WTC11 (cell line): ENCODE measurements around the gene ABAT. TPM values are rescaled to one million over a fixed set of nuclear protein-coding genes. Genes with fewer than 3 reads are reported as not detected.

Source experiments
- ATAC-seq: fragments of 200-7000 bp; cut with Tn5 transposase; 2 replicates; pipeline ENCODE4 v1.10.0; 2021; ENCODE audit warnings: mild to moderate bottlenecking, moderate library complexity
- CTCF ChIA-PET: fragments of 300-600 bp; sonication (Branson Sonifier 250); formaldehyde crosslinking; loops from one replicate; lab custom pipeline; 2021; ENCODE audit warnings: antibody characterized with exemption; lab: Charles Lee
- POLR2A ChIA-PET: fragments of 350-600 bp; sonication (Branson Sonifier 250); formaldehyde crosslinking; loops from one replicate; lab custom pipeline; 2021; ENCODE audit warnings: antibody characterized with exemption; lab: Charles Lee
- DNase-seq: peaks from one replicate; pipeline ENCODE4 v3.0.0; 2021; ENCODE audit warnings: low spot score
- H3K27ac Mint-ChIP-seq: 2 replicates; pipeline ENCODE4 v1.8.0; 2021; ENCODE audit warnings: mixed read lengths
- H3K27me3 Mint-ChIP-seq: 2 replicates; pipeline ENCODE4 v1.8.0; 2021; ENCODE audit warnings: low read depth, mild to moderate bottlenecking, moderate library complexity, mixed read lengths
- H3K36me3 Mint-ChIP-seq: 2 replicates; pipeline ENCODE4 v1.8.0; 2021; ENCODE audit warnings: mixed read lengths
- H3K4me1 Mint-ChIP-seq: 2 replicates; pipeline ENCODE4 v1.8.0; 2022; ENCODE audit warnings: mixed read lengths
- H3K4me3 Mint-ChIP-seq: 2 replicates; pipeline ENCODE4 v1.8.0; 2021; ENCODE audit warnings: mild to moderate bottlenecking, moderate library complexity, mixed read lengths
- H3K9me3 Mint-ChIP-seq: 2 replicates; pipeline ENCODE4 v1.8.0; 2021; ENCODE audit warnings: mixed read lengths
- CREM ChIP-seq: sonication (generic); formaldehyde crosslinking; IDR thresholded peaks from 2 replicates; pipeline ENCODE4 v1.8.1; 2022; ENCODE audit warnings: mild to moderate bottlenecking, missing genetic modification reagents, moderate library complexity
- ETV6 ChIP-seq: sonication (generic); formaldehyde crosslinking; IDR thresholded peaks from 2 replicates; pipeline ENCODE4 v1.8.1; 2022; ENCODE audit warnings: mild to moderate bottlenecking, missing genetic modification reagents
- GTF2I ChIP-seq: fragments of 250-450 bp; sonication (Bioruptor Pico); conservative IDR thresholded peaks from 2 replicates; pipeline ENCODE4 v1.4.0; 2021; ENCODE audit warnings: mild to moderate bottlenecking
- KAT7 ChIP-seq: sonication (generic); formaldehyde crosslinking; IDR thresholded peaks from 2 replicates; pipeline ENCODE4 v1.8.1; 2023; ENCODE audit warnings: missing genetic modification reagents, mild to moderate bottlenecking, borderline replicate concordance
- MYBL2 ChIP-seq: sonication (generic); formaldehyde crosslinking; IDR thresholded peaks from 2 replicates; pipeline ENCODE4 v1.8.1; 2023; ENCODE audit warnings: mild to moderate bottlenecking, moderate library complexity, missing genetic modification reagents
- NR1H2 ChIP-seq: sonication (generic); formaldehyde crosslinking; IDR thresholded peaks from 2 replicates; pipeline ENCODE4 v1.9.0; 2021; ENCODE audit warnings: mild to moderate bottlenecking, moderate library complexity, missing genetic modification reagents
- PRRX2 ChIP-seq: fragments of 250-450 bp; sonication (Bioruptor Pico); IDR thresholded peaks from 2 replicates; pipeline ENCODE4 v1.8.0; 2021; ENCODE audit warnings: mild to moderate bottlenecking
- RORB ChIP-seq: fragments of 250-450 bp; sonication (Bioruptor Pico); IDR thresholded peaks from 2 replicates; pipeline ENCODE4 v1.9.0; 2021; ENCODE audit warnings: mild to moderate bottlenecking
- TEAD1 ChIP-seq: sonication (generic); formaldehyde crosslinking; IDR thresholded peaks from 2 replicates; pipeline ENCODE4 v1.8.0; 2022; ENCODE audit warnings: mild to moderate bottlenecking, missing genetic modification reagents
- ZNF416 ChIP-seq: fragments of 250-450 bp; sonication (Bioruptor Pico); IDR thresholded peaks from 2 replicates; pipeline ENCODE4 v1.9.0; 2021; ENCODE audit warnings: mild to moderate bottlenecking, inconsistent platforms
- total RNA-seq: library from RNA; stranded (reverse); gene quantifications from 3 replicates; pipeline ENCODE4 v1.2.3, GENCODE V29; 2021
- TF ChIP-seq, protein P1 (sequence below): sonication (generic); formaldehyde crosslinking; conservative IDR thresholded peaks from 2 replicates; pipeline ENCODE4 v1.8.1; 2023; ENCODE audit warnings: mild to moderate bottlenecking, low read depth, missing genetic modification reagents, moderate library complexity
- TF ChIP-seq, protein P2 (sequence below): sonication (generic); formaldehyde crosslinking; IDR thresholded peaks from 2 replicates; pipeline ENCODE4 v1.8.0; 2022; ENCODE audit warnings: mild to moderate bottlenecking, missing genetic modification reagents
- TF ChIP-seq, protein P3 (sequence below): fragments of 250-450 bp; sonication (Bioruptor Pico); IDR thresholded peaks from 2 replicates; pipeline ENCODE4 v1.8.0; 2021; ENCODE audit warnings: mild to moderate bottlenecking
- TF ChIP-seq, protein P4 (sequence below): sonication (generic); formaldehyde crosslinking; conservative IDR thresholded peaks from 2 replicates; pipeline ENCODE4 v1.8.1; 2022; ENCODE audit warnings: mild to moderate bottlenecking, missing genetic modification reagents
- TF ChIP-seq, protein P5 (sequence below): sonication (generic); formaldehyde crosslinking; IDR thresholded peaks from 2 replicates; pipeline ENCODE4 v1.8.1; 2023; ENCODE audit warnings: mild to moderate bottlenecking, missing genetic modification reagents, borderline replicate concordance
- TF ChIP-seq, protein P6 (sequence below): sonication (generic); formaldehyde crosslinking; IDR thresholded peaks from 2 replicates; pipeline ENCODE4 v1.8.0; 2022; ENCODE audit warnings: missing genetic modification reagents
- TF ChIP-seq, protein P7 (sequence below): sonication (generic); formaldehyde crosslinking; IDR thresholded peaks from 2 replicates; pipeline ENCODE4 v1.8.1; 2022; ENCODE audit warnings: missing genetic modification reagents, borderline replicate concordance

Gene ABAT
- total RNA-seq, 1 experiment from 2014 or later: 6.6 TPM

DNA sequence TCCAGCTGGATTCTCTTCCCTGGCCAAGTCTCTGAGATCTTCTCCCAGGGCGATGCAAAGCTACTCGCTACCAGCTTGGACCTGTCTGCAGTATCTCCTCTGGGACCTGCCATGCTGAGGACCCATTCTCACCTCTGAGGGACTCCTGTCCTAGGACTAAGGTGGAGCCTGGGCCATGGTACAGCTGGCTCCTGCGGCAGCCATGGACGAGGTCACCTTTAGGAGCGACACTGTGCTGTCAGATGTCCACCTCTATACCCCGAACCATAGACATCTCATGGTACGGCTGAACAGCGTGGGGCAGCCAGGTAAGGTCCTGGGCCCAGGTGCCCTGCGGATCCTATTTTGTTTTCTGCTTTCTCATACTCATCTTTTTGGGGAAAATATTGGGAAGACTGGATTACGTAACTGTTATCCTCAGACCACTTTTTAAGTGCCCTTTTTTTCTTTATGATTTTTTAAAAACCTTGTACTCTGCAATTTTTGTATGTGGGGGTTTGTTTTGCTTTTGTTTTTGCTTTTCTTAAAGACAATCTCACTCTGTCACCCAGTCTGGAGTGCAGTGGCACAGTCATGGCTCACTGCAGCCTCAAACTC is 48.8 kb upstream of the ABAT start (continued):
- TF ChIP-seq, protein P1, sequence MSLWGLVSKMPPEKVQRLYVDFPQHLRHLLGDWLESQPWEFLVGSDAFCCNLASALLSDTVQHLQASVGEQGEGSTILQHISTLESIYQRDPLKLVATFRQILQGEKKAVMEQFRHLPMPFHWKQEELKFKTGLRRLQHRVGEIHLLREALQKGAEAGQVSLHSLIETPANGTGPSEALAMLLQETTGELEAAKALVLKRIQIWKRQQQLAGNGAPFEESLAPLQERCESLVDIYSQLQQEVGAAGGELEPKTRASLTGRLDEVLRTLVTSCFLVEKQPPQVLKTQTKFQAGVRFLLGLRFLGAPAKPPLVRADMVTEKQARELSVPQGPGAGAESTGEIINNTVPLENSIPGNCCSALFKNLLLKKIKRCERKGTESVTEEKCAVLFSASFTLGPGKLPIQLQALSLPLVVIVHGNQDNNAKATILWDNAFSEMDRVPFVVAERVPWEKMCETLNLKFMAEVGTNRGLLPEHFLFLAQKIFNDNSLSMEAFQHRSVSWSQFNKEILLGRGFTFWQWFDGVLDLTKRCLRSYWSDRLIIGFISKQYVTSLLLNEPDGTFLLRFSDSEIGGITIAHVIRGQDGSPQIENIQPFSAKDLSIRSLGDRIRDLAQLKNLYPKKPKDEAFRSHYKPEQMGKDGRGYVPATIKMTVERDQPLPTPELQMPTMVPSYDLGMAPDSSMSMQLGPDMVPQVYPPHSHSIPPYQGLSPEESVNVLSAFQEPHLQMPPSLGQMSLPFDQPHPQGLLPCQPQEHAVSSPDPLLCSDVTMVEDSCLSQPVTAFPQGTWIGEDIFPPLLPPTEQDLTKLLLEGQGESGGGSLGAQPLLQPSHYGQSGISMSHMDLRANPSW (CRISPR knock-in tag): no peak
- TF ChIP-seq MYBL2 (no peak), KAT7 (CRISPR knock-in tag) (no peak), NR1H2 (CRISPR knock-in tag) (no peak), RORB (CRISPR knock-in tag) (no peak)
- TF ChIP-seq, protein P2, sequence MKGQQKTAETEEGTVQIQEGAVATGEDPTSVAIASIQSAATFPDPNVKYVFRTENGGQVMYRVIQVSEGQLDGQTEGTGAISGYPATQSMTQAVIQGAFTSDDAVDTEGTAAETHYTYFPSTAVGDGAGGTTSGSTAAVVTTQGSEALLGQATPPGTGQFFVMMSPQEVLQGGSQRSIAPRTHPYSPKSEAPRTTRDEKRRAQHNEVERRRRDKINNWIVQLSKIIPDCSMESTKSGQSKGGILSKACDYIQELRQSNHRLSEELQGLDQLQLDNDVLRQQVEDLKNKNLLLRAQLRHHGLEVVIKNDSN (CRISPR knock-in tag): no peak

DNA sequence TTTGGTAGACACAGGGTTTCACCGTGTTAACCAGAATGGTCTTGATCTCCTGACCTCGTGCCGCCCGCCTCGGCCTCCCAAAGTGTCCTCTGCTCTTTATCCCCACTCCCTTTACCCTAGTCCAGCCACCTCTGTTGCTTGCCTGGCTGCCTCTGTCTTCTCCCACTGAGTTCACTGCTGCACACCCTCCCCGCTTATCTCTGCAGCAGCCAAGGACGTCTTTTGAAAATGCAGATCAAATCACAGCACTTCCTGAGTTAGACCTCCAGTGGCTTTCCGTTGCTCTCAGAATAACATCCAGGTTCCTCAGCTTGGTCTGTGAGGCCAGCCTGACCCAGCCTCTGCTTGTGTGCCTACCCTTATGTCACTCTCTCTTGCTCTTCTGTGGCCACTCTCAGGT is 47.5 kb upstream of the ABAT start:
- Mint-ChIP-seq H3K27me3 (no peaks in the 10 kb centered on the region), H3K36me3 (peaks cover 62% of the 10 kb centered on the region), H3K27ac (no peak overlapping the region), H3K9me3 (no peaks in the 10 kb centered on the region), H3K4me3 (no peak overlapping the region), H3K4me1 (peaks cover 9% of the 10 kb centered on the region; the same call in 1 of the 2 replicates)
- DNase-seq (no peak), ATAC-seq (no peak)
- POLR2A ChIA-PET: interaction anchor here (0.6 kb wide), 2 partner anchors 8 to 180 kb away, joined by 3 read pairs; no protein-coding TSS in a partner anchor
- TF ChIP-seq, protein P3, sequence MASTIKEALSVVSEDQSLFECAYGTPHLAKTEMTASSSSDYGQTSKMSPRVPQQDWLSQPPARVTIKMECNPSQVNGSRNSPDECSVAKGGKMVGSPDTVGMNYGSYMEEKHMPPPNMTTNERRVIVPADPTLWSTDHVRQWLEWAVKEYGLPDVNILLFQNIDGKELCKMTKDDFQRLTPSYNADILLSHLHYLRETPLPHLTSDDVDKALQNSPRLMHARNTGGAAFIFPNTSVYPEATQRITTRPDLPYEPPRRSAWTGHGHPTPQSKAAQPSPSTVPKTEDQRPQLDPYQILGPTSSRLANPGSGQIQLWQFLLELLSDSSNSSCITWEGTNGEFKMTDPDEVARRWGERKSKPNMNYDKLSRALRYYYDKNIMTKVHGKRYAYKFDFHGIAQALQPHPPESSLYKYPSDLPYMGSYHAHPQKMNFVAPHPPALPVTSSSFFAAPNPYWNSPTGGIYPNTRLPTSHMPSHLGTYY (CRISPR knock-in tag): no peak
- TF ChIP-seq, protein P4, sequence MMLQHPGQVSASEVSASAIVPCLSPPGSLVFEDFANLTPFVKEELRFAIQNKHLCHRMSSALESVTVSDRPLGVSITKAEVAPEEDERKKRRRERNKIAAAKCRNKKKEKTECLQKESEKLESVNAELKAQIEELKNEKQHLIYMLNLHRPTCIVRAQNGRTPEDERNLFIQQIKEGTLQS: no peak
- no peak for TF ChIP-seq PRRX2 (CRISPR knock-in tag)
- TF ChIP-seq, protein P5, sequence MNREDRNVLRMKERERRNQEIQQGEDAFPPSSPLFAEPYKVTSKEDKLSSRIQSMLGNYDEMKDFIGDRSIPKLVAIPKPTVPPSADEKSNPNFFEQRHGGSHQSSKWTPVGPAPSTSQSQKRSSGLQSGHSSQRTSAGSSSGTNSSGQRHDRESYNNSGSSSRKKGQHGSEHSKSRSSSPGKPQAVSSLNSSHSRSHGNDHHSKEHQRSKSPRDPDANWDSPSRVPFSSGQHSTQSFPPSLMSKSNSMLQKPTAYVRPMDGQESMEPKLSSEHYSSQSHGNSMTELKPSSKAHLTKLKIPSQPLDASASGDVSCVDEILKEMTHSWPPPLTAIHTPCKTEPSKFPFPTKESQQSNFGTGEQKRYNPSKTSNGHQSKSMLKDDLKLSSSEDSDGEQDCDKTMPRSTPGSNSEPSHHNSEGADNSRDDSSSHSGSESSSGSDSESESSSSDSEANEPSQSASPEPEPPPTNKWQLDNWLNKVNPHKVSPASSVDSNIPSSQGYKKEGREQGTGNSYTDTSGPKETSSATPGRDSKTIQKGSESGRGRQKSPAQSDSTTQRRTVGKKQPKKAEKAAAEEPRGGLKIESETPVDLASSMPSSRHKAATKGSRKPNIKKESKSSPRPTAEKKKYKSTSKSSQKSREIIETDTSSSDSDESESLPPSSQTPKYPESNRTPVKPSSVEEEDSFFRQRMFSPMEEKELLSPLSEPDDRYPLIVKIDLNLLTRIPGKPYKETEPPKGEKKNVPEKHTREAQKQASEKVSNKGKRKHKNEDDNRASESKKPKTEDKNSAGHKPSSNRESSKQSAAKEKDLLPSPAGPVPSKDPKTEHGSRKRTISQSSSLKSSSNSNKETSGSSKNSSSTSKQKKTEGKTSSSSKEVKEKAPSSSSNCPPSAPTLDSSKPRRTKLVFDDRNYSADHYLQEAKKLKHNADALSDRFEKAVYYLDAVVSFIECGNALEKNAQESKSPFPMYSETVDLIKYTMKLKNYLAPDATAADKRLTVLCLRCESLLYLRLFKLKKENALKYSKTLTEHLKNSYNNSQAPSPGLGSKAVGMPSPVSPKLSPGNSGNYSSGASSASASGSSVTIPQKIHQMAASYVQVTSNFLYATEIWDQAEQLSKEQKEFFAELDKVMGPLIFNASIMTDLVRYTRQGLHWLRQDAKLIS (CRISPR knock-in tag): no peak
- no peak for TF ChIP-seq NR1H2 (CRISPR knock-in tag)
- TF ChIP-seq ZNF416 (CRISPR knock-in tag): no peak
- no peak for TF ChIP-seq GTF2I (CRISPR knock-in tag)
- TF ChIP-seq, protein P6, sequence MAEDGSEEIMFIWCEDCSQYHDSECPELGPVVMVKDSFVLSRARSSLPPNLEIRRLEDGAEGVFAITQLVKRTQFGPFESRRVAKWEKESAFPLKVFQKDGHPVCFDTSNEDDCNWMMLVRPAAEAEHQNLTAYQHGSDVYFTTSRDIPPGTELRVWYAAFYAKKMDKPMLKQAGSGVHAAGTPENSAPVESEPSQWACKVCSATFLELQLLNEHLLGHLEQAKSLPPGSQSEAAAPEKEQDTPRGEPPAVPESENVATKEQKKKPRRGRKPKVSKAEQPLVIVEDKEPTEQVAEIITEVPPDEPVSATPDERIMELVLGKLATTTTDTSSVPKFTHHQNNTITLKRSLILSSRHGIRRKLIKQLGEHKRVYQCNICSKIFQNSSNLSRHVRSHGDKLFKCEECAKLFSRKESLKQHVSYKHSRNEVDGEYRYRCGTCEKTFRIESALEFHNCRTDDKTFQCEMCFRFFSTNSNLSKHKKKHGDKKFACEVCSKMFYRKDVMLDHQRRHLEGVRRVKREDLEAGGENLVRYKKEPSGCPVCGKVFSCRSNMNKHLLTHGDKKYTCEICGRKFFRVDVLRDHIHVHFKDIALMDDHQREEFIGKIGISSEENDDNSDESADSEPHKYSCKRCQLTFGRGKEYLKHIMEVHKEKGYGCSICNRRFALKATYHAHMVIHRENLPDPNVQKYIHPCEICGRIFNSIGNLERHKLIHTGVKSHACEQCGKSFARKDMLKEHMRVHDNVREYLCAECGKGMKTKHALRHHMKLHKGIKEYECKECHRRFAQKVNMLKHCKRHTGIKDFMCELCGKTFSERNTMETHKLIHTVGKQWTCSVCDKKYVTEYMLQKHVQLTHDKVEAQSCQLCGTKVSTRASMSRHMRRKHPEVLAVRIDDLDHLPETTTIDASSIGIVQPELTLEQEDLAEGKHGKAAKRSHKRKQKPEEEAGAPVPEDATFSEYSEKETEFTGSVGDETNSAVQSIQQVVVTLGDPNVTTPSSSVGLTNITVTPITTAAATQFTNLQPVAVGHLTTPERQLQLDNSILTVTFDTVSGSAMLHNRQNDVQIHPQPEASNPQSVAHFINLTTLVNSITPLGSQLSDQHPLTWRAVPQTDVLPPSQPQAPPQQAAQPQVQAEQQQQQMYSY (CRISPR knock-in tag): no peak
- no peak for TF ChIP-seq TEAD1 (CRISPR knock-in tag)
- TF ChIP-seq CREM: no peak
- no peak for TF ChIP-seq ETV6 (CRISPR knock-in tag)
- TF ChIP-seq KAT7 (CRISPR knock-in tag): no peak
- TF ChIP-seq, protein P7, sequence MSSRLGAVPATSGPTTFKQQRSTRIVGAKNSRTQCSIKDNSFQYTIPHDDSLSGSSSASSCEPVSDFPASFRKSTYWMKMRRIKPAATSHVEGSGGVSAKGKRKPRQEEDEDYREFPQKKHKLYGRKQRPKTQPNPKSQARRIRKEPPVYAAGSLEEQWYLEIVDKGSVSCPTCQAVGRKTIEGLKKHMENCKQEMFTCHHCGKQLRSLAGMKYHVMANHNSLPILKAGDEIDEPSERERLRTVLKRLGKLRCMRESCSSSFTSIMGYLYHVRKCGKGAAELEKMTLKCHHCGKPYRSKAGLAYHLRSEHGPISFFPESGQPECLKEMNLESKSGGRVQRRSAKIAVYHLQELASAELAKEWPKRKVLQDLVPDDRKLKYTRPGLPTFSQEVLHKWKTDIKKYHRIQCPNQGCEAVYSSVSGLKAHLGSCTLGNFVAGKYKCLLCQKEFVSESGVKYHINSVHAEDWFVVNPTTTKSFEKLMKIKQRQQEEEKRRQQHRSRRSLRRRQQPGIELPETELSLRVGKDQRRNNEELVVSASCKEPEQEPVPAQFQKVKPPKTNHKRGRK (CRISPR knock-in tag): no peak
- CTCF ChIA-PET: interaction anchor here (0.6 to 4.0 kb wide), 3 partner anchors 9 to 116 kb away, joined by 3 to 17 read pairs (median 4); no protein-coding TSS in a partner anchor
